ENCODE measurements around the gene MYPN. TPM values are rescaled to one million over a fixed set of nuclear protein-coding genes. Genes with fewer than 3 reads are reported as not detected.

The MYPN gene
- total RNA-seq, 1 experiment from 2014 or later = not detected

DNA sequence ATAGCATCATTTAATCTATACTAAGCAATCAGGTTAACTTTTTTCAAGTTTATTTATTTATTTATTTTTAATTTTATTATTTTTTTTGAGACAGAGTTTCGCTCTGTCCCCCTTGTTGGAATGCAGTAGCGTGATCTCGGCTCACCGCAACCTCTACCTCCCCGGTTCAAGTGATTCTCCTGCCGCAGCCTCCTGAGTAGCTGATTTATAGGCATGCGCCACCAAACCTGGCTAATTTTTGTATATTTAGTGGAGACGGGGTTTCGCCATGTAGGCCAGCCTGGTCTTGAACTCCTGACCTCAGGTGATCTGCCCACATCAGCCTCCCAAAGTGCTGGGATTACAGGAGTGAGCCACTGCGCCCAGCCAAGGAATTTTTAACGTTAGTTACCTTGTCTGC, 635 bp upstream of the MYPN start:
- WGBS (ENCODE audit: extremely low coverage, insufficient read length, low lambda C conversion rate) = no CpG with 5 or more reads among the region's 11 CpGs
- H3K4ac ChIP-seq (ENCODE audit: low read depth, low read length) = no peak overlapping the region
- no peaks in the 10 kb centered on the region for H3K9me3 Mint-ChIP-seq
- no peak overlapping the region for H3K4me3 Mint-ChIP-seq
- H2BK20ac ChIP-seq (ENCODE audit: low read depth, low read length, poor library complexity, severe bottlenecking) = no peak overlapping the region
- H3K79me2 ChIP-seq (ENCODE audit: insufficient read depth, low read length) = no peaks in the 10 kb centered on the region
- TF ChIP-seq, protein P1, sequence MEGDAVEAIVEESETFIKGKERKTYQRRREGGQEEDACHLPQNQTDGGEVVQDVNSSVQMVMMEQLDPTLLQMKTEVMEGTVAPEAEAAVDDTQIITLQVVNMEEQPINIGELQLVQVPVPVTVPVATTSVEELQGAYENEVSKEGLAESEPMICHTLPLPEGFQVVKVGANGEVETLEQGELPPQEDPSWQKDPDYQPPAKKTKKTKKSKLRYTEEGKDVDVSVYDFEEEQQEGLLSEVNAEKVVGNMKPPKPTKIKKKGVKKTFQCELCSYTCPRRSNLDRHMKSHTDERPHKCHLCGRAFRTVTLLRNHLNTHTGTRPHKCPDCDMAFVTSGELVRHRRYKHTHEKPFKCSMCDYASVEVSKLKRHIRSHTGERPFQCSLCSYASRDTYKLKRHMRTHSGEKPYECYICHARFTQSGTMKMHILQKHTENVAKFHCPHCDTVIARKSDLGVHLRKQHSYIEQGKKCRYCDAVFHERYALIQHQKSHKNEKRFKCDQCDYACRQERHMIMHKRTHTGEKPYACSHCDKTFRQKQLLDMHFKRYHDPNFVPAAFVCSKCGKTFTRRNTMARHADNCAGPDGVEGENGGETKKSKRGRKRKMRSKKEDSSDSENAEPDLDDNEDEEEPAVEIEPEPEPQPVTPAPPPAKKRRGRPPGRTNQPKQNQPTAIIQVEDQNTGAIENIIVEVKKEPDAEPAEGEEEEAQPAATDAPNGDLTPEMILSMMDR (conservative IDR thresholded peaks at IDR 0.05) = no peak
- H4K8ac ChIP-seq (replicated peaks; ENCODE audit: insufficient read length, low read depth, low read length) = no peak overlapping the region
- no peaks in the 10 kb centered on the region for H3K4me1 ChIP-seq (ENCODE audit: insufficient read depth, low read length)
- H3K79me1 ChIP-seq (ENCODE audit: insufficient read depth, low read depth, low read length, poor library complexity, severe bottlenecking) = no peaks in the 10 kb centered on the region
- H2AK5ac ChIP-seq (ENCODE audit: insufficient read length, low read length) = no peak overlapping the region
- no peaks in the 10 kb centered on the region for H3K23me2 ChIP-seq (ENCODE audit: insufficient read length, low read depth, low read length, poor library complexity, severe bottlenecking)
- no peaks in the 10 kb centered on the region for H3K9me3 ChIP-seq (ENCODE audit: control insufficient read depth, low read depth, low read length)
- no peak overlapping the region for H3K27ac ChIP-seq (ENCODE audit: insufficient read length, low read depth, low read length)
- no peak overlapping the region for H2BK120ac ChIP-seq (ENCODE audit: low read depth, low read length, poor library complexity, severe bottlenecking)
- no peak overlapping the region for H2BK5ac ChIP-seq (ENCODE audit: insufficient read length, low read length)
- no peak overlapping the region for H3K18ac ChIP-seq (ENCODE audit: insufficient read length, low read depth, low read length)
- H3K23ac ChIP-seq (ENCODE audit: insufficient read length, low read depth, low read length) = no peak overlapping the region
- H3K27me3 Mint-ChIP-seq (ENCODE audit: low read depth) = no peaks in the 10 kb centered on the region
- H3K27ac Mint-ChIP-seq = no peak overlapping the region
- no peaks in the 10 kb centered on the region for H3K36me3 Mint-ChIP-seq (ENCODE audit: insufficient read depth in 1 of 3, low read depth in 3 of 3)
- H3K4me2 ChIP-seq (ENCODE audit: insufficient read depth, insufficient read length, low read length) = no peak overlapping the region
- H2BK15ac ChIP-seq (ENCODE audit: low read depth, low read length) = no peak overlapping the region
- H3K56ac ChIP-seq (ENCODE audit: insufficient read length, low read depth, low read length) = no peak overlapping the region
- H4K20me1 ChIP-seq (ENCODE audit: control insufficient read depth, insufficient read depth, insufficient read length) = no peaks in the 10 kb centered on the region
- no peak overlapping the region for H3K9ac ChIP-seq (ENCODE audit: extremely low read depth, insufficient read length, low read length)
- H3K4me1 Mint-ChIP-seq = peaks cover 0 to 9% of the 10 kb centered on the region in 2 experiments; a peak in 2 of 4 replicates
- H2BK12ac ChIP-seq (ENCODE audit: insufficient read length, low read depth, low read length) = no peak overlapping the region
- no peak overlapping the region for H3K14ac ChIP-seq (ENCODE audit: insufficient read depth, low read length)
- H4K5ac ChIP-seq (ENCODE audit: insufficient read length, low read depth, low read length) = no peak overlapping the region
- no peak overlapping the region for H4K91ac ChIP-seq (ENCODE audit: insufficient read length, low read depth, low read length)
- H3T11ph ChIP-seq (ENCODE audit: low read length) = no peak overlapping the region
- H3K27me3 ChIP-seq (ENCODE audit: insufficient read depth, low read length) = no peaks in the 10 kb centered on the region
- no peak overlapping the region for H2AFZ ChIP-seq (ENCODE audit: low read length)
- no peak for DNase-seq

Data from H9 (cell line).